Right cardiac atrium (tissue), 5 donors: ENCODE data around the gene B3GALT4. TPM values are rescaled to one million over a fixed set of nuclear protein-coding genes. Genes with fewer than 3 reads are reported as not detected.

Source experiments
- ATAC-seq, 2 donors: fragments of 200-7000 bp; cut with Tn5 transposase; one replicate each; pipeline versions ENCODE4 v1.8.0 to v1.9.1; 2020; ENCODE audit warnings: moderate library complexity in 2 of 2, mild to moderate bottlenecking in 1 of 2
- DNase-seq, 3 donors: peaks; one replicate each; pipeline ENCODE4 v3.0.0-alpha.2; 2020
- H3K27ac ChIP-seq: one replicate; pipeline ENCODE4 v1.5.1; 2013; ENCODE audit warnings: mild to moderate bottlenecking, low read length, control low read depth, moderate library complexity
- H3K27me3 ChIP-seq: one replicate; pipeline ENCODE4 v1.6.1; 2013; ENCODE audit not compliant: control insufficient read depth, insufficient read depth
- H3K4me1 ChIP-seq: one replicate; pipeline ENCODE4 v1.6.1; 2013; ENCODE audit warnings: low read length; ENCODE audit not compliant: control insufficient read depth, insufficient read depth
- H3K4me3 ChIP-seq: one replicate; pipeline ENCODE4 v1.5.1; 2013; ENCODE audit warnings: low read length, control low read depth
- H3K9me3 ChIP-seq: one replicate; pipeline ENCODE4 v1.6.1; 2013; ENCODE audit warnings: low read length; ENCODE audit not compliant: control insufficient read depth
- WGBS: extraction: QIAGEN DNeasy Blood & Tissue Kit; methylation state at CpG from one replicate; pipeline ENCODE4 v1.1.7; 2013; 5-methylcytosine and 5-hydroxymethylcytosine counted together
- intact Hi-C, 4 donors: fragments of 100-400 bp; cut with DNase I; formaldehyde crosslinking; loops; one replicate each; pipeline versions ENCODE4 v1.11.0 to v1.14.0; 2022 to 2023
- polyA plus RNA-seq: library from polyadenylated mRNA; stranded (reverse); fragments of 200-250 nt; gene quantifications from one replicate; pipeline ENCODE4 v1.2.3, GENCODE V29; 2013
- total RNA-seq, 4 donors: library from RNA; stranded (reverse); fragmentation: NEBNext Ultra II Directional; extraction: Animal tissue kit (Norgen Biotek cat#: 25700); gene quantifications; one replicate each; pipeline ENCODE4 v1.2.1, GENCODE V29; 2021
- donor health status: healthy with polysubstance abuse.
- donor health status: DM: no; HTN: yes; CAD: no.
- donor health status: DM: no; HTN: no; CAD: no.
- donor health status: DM: no; HTN: yes; CAD: no; lungs with severe emphysema.
- donor health status: DM: yes; HTN: yes; CAD: no.

B3GALT4 gene
- total and polyA plus RNA-seq, 5 donors = 9.7 to 11.0 (median 10.1) TPM

DNA sequence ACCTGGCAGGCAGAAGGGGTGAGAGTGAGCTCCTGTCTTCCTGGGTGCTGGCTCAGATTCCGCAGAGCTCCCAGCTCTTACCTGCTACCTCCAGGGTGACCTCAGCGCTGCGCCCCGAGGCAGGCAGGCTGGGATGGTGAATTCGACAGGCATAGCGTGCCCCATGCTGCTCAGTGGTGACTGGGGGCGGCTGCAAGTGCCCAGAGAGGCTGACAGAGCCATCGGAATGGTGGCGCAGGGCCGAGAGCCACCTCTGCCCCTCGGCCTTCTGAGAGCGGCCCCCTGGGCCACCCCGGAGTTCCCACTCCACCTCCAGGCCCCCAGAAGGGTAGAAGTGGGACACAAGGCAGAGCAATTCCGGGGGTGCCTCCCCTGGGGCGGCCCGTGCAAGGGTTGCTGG, 27.3 kb downstream of the B3GALT4 start:
- DNase-seq (peak in 1 of 3 donors; percentile 59), ATAC-seq (no peak)
- Histone ChIP-seq H3K4me3 (no peak overlapping the region), H3K9me3 (no peaks in the 10 kb centered on the region), H3K4me1 (no peaks in the 10 kb centered on the region), H3K27ac (no peak overlapping the region), H3K27me3 (no peaks in the 10 kb centered on the region)
- WGBS = 87% methylated on average over 16 of the region's 16 CpGs
- intact Hi-C loops = no loop called here

DNA sequence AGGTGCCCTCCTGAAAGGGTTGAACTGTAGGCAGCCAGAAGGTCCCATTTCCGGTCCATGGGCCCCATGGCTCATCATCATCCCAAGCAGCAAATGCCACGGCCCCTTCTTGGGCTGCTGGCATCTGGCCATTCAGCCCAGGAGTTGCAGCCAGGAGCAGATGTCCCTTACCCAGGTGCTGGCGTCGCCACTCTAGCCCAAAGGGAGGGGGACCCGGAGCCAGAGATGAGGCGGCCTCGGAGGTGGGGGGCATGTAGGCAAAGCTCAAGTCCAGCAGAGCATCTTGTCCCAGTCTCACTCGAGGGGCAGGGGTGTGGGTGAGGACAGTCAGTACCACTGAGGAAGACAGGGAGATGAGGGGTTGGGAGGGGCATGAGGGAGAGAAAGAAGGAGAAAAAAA, 28.1 kb downstream of the B3GALT4 start:
- Histone ChIP-seq H3K9me3 (no peaks in the 10 kb centered on the region), H3K27ac (no peak overlapping the region), H3K27me3 (no peaks in the 10 kb centered on the region), H3K4me3 (no peak overlapping the region), H3K4me1 (no peaks in the 10 kb centered on the region)
- WGBS = 81% methylated on average over 8 of the region's 8 CpGs
- intact Hi-C loops = no loop called here
- DNase-seq (no peak), ATAC-seq (no peak)

DNA sequence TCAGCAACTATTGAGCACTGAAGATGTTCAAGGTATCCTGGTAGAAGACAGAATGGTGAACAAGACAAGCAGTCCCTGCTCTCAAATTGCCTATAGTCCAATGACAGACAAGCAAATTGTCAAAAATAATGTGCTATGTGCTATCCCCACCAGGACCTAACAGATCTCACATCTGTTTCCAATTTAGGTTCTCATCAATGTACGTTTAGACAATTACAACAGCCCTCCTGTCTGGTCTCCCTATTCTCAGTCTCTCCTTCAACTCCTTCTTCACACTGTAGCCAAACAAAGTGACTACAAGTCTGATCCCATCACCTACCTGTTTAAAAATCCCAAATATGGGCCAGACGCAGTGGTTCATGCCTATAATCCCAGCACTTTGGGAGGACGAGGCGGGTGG, 29.4 kb downstream of the B3GALT4 start:
- H3K4me1 ChIP-seq = no peaks in the 10 kb centered on the region
- intact Hi-C loops = no loop called here
- DNase-seq (no peak), ATAC-seq (no peak)
- no peak overlapping the region for H3K4me3 ChIP-seq
- WGBS = 84% methylated on average over 4 of the region's 4 CpGs
- H3K9me3 ChIP-seq = no peaks in the 10 kb centered on the region
- no peak overlapping the region for H3K27ac ChIP-seq
- H3K27me3 ChIP-seq = no peaks in the 10 kb centered on the region

DNA sequence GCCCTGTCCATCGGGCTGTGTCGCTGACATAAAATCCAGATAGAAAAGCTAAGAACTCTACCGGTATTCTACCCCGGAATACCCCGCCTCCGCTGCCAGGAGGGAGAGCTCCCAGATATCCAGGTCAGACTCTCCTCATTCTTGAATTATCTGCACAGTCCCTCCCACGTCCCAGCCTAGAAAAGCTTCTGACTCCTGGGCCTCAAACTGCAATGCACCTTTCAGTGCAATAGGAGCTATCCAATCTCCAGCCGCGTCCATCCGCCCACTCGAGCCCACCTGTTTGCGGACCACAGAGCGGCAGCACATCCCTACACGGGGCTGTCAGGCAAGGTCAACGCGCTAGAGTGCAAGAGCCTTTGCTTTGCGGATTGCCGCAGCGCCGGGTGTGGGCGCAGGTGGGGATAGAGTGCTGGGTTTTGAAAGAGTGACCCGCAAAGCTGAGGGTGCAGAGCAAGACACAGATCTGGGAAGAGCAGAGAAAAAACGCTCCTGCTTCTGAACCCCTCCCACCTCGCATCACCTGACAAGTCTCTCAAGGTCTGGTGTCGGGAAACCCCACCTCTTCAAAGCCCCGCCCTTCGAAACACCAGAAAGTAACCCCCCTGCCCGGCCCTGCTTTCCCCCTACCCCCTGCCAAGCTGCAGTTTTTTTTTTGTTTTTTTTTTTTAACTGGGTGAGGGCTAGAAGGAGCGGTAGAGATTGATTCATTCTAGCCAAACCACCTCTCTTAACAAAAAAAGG, 35.6 kb downstream of the B3GALT4 start:
- Histone ChIP-seq H3K27me3 (no peaks in the 10 kb centered on the region), H3K9me3 (no peaks in the 10 kb centered on the region), H3K4me3 (peak overlapping the region; percentile 84), H3K4me1 (peaks cover 12% of the 10 kb centered on the region), H3K27ac (no peak overlapping the region)
- WGBS = 7% methylated on average over 29 of the region's 29 CpGs
- DNase-seq (peak; percentile 62 to 80 (median 74)), ATAC-seq (peak; percentile 5 to 7)
- intact Hi-C loops = no loop called here

DNA sequence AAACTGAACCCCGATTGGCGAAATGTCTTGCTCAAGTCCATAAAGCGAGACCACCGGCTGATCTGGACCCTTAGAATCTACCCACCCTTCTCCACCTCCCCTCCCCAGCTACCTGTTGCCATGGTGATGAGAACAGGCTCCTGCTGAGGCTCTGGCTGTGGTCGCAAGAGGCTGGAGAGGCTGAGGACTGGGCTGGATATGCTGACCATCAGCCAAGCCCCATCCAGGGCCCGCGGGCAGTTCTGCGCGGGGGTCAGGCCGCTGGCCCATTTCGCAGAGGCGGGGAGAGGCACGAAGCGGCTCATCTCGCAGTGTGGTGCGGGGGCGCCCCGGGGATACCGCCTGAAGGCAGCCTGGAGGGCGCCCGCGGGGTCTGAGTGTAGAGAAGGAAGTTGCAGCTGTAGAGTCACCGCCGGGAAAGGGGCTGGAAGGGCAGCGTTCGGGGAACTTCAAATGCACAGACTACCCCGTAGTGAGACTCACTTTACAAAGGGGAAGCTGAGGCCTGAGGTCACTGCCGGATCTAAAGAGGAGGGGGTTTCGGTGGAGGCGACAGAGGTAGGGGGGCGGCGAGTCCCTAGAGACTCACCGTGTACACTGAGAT, 36.3 kb downstream of the B3GALT4 start:
- WGBS = under 1% methylated on average over 33 of the region's 33 CpGs
- ATAC-seq (peak; percentile 1 to 2), DNase-seq (peak; percentile 54 to 83 (median 82))
- Histone ChIP-seq H3K4me3 (peak overlapping the region; percentile 84), H3K9me3 (no peaks in the 10 kb centered on the region), H3K27ac (peak overlapping the region; percentile 96), H3K27me3 (no peaks in the 10 kb centered on the region), H3K4me1 (peaks cover 12% of the 10 kb centered on the region)
- intact Hi-C loops = no loop called here

DNA sequence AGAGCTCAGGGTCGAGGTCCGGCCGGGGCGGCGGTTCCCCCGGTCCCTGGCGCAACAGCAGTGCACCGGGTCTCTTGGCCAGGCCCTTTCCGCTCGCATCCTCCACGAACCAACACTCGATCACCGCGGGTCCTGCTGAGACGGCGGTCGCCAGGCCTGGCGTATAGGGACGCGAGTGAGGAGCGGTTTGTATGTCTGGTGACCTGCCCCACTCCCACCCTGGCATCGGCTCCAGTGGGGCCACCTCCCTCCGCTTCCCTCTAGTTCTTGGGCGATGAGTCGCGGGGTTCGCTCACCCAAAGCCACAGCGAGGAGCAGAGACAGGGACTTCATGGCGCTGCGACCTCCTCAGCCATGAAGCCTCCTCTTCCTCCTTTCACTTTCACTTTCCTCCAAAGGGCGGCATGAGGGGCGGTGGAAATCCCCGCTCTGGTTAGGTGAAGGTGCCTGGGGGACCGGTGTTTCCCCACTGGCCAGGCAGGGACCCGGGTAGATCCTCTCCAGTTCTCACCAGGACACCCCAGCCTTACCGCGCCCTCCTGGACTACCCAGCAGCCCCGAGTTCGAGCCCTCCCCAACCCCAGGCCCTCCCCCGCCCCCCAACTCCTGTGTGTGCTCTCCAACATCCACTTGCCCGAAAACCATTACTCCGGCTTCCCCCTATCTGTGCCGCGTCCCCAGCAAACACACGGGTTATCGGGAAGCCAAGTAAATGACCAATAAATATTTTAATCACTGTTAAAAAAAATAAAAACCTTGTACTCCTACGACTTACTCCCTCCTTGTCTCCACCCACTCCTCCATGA, 37.0 kb downstream of the B3GALT4 start, which contains the start of gene TAPBP:
TAPBP (minus strand) TSS at position 370 of the 806 bp plus-strand sequence; CDS start at position 333, 37 bp downstream.
- under 1% methylated on average over 47 of the region's 47 CpGs for WGBS
- Histone ChIP-seq H3K27me3 (no peaks in the 10 kb centered on the region), H3K4me3 (peak within 1 kb of the TSS; percentile 84), H3K9me3 (no peaks in the 10 kb centered on the region), H3K4me1 (peaks cover 12% of the 10 kb centered on the region), H3K27ac (peak within 1 kb of the TSS; percentile 96)
- ATAC-seq (peak; percentile 8 to 21), DNase-seq (peak; percentile 59 to 81 (median 81))
- intact Hi-C loops = loop anchor here in 1 of 4 donors (2.0 kb wide), 1 partner anchor 15 kb away; the partner anchor contains the start of gene RGL2

DNA sequence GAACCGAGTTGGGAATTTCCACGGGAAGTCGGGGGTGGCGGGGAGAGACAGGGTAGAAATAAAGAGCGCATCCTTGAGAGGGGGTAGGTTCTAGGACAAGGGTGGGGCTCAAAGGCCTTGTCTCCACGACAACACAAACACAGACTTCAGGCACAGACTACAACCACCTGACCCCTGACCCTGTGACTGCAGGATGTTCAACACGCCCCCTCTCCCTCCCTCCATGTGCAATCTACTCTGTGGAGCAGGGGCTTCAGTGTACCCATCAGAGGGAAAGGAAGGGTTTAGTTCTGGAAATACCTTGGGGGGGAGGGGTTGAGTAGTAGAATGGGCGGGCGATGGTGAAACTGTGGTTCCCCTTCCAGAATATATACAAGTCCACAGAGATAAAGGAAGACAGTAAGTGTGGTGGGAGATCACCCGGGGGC, 37.6 kb downstream of the B3GALT4 start:
- peak; percentile 73 to 82 (median 79) for DNase-seq
- intact Hi-C loops = loop anchor here in 1 of 4 donors (2.0 kb wide), 1 partner anchor 16 kb away; the partner anchor contains the start of gene RGL2
- H3K4me1 ChIP-seq = peaks cover 12% of the 10 kb centered on the region
- 1% methylated on average over 10 of the region's 10 CpGs for WGBS
- no peaks in the 10 kb centered on the region for H3K9me3 ChIP-seq
- H3K4me3 ChIP-seq = peak overlapping the region; percentile 84
- H3K27ac ChIP-seq = peak overlapping the region; percentile 96
- peak; percentile 39 to 66 for ATAC-seq
- H3K27me3 ChIP-seq = no peaks in the 10 kb centered on the region

DNA sequence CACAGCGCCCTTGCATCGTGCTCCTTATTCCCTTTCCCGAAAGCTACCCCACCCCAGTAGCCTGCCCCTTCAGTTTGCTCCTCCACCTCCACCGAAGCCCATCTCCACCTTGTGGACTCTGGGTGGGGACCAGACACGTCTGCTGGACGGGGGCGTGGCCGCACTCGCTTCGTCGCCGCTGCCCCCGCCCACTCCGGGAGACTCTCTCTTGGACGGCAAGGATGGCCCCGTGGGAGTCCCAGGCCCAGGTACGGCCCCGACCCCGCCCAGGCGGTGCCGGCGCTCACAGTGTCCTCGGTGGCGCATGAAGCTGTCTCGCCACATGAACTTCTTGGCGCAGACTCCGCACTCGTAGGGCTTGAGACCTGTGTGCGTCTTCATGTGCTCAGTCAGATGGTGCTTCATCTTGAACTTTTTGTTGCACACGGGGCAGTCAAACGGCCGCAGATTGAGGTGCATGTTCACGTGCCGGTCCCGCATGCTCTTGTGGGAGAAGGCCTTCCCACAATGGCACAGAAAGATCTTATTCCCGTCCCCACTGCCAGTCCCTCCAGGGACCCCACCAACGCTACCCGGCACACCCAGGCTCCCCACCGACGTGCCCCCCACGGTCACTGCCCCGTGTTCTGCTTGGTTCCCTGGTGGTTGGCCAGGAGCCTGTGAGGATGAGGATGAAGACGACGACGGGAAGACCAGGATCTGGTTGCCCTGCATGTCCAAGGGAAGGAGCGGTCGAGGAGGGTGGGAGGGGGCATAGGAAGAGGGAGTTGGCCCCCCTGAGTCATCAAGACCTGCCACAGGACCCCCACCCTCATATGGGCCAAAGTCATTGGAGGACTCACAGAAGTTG, 38.2 kb downstream of the B3GALT4 start:
- ATAC-seq = peak; percentile 1 to 8
- Histone ChIP-seq H3K27me3 (no peaks in the 10 kb centered on the region), H3K9me3 (no peaks in the 10 kb centered on the region), H3K4me3 (peak overlapping the region; percentile 84), H3K4me1 (peaks cover 16% of the 10 kb centered on the region), H3K27ac (peak overlapping the region; percentile 96)
- DNase-seq = peak; percentile 71 to 83 (median 82)
- intact Hi-C loops = loop anchor here in 1 of 4 donors (2.0 kb wide), 1 partner anchor 16 kb away; the partner anchor contains the start of gene RGL2
- 35% methylated on average over 47 of the region's 47 CpGs for WGBS

DNA sequence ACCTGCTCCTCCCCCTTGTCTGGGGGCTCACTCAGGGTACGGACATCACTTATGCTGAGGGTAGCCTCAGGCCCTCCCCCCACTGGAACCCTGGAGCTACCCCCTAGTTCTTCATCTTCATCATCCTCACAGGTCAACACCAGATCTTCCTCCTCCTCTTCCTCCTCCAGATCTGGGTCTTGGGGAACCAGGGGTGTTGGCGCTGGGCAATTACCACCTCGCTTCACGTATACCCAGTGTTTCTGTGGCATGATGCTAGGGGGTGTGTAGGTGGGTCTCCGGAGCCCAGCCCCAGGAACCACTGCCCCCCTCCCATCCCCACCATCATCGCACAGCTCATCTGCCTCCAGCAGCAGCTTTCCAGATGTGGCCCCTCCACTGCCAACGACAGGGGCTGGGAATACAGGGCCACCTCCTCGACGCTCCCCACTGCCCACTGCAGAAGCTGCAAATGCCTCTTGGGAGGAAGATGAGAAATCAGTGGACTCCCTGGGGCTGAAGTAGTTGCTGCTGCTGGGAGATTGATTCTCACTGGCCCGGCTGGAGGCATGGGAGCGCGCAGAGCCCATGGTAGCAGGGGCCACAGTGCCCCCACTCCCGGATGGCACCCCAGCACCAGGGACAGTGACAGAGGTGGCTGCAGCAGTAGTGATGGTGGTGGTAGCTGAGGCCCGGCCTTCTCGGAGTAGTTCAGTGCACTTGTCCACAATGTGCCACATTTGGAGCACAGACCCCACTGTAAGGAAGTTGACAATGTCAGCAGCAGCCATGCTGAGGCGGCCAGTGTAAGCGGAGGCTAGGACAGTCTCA, 39.1 kb downstream of the B3GALT4 start:
- 89% methylated on average over 17 of the region's 17 CpGs for WGBS
- intact Hi-C loops = loop anchor here in 1 of 4 donors (2.0 kb wide), 1 partner anchor 17 kb away; the partner anchor contains the start of gene RGL2
- Histone ChIP-seq H3K27me3 (no peaks in the 10 kb centered on the region), H3K4me3 (no peak overlapping the region), H3K4me1 (peaks cover 17% of the 10 kb centered on the region), H3K27ac (peak overlapping the region; percentile 12), H3K9me3 (no peaks in the 10 kb centered on the region)
- DNase-seq = peak in 1 of 3 donors; percentile 57
- no peak for ATAC-seq
